T-cell (primary cell): Measurements from ENCODE around the gene CYP2J2. TPM values are rescaled to one million over a fixed set of nuclear protein-coding genes. Genes with fewer than 3 reads are reported as not detected.
"Not testable (repeated sequence)": the region's sequence is repeated elsewhere in the genome, so short reads cannot be mapped to it uniquely, and the experiment has no call there.

Source experiments
- ATAC-seq, 4 experiments: fragments of 200-7000 bp in 3 of 4; fragments of 150-1000 bp in 1 of 4; cut with Tn5 transposase; replicated peaks in 1 of 4; 1 replicate in 3 of 4; 2 replicates in 1 of 4; pipeline ENCODE4 v1.10.0; 2021; ENCODE audit warnings: moderate library complexity in 3 of 4, mild to moderate bottlenecking in 2 of 4, moderate number of reproducible peaks in 1 of 4
- CTCF ChIA-PET, 2 donors: fragments of 300-600 bp; sonication (Branson Sonifier 250); formaldehyde crosslinking; loops; one replicate each; lab custom pipeline; 2022; ENCODE audit warnings: antibody characterized with exemption in 2 of 2; lab: Charles Lee
- POLR2A ChIA-PET, 2 donors: fragments of 300-600 bp; sonication (Branson Sonifier 250); formaldehyde crosslinking; loops; one replicate each; lab custom pipeline; 2022; ENCODE audit warnings: antibody characterized with exemption in 2 of 2; lab: Charles Lee
- DNase-seq, 35 experiments: peaks; one replicate each; pipeline versions ENCODE4 v3.0.0 to v3.0.0-alpha.2; 2013 to 2023
- H3K27ac ChIP-seq: one replicate; pipeline ENCODE4 v1.5.1; 2013; ENCODE audit warnings: low read length
- H3K27me3 ChIP-seq, 2 experiments: replicated peaks in 1 of 2; 1 replicate in 1 of 2; 2 replicates in 1 of 2; pipeline versions ENCODE4 v1.6.1 to v1.7.0; 2013; ENCODE audit warnings: low read length in 1 of 2, mixed read lengths in 1 of 2; ENCODE audit not compliant: control insufficient read depth in 2 of 2, insufficient read depth in 2 of 2; ENCODE audit errors: extremely low read depth in 1 of 2
- H3K36me3 ChIP-seq, 2 donors: 1 replicate in 1 of 2; 2 replicates in 1 of 2; pipeline versions ENCODE4 v1.6.1 to v1.7.0; 2013; ENCODE audit warnings: low read length in 1 of 2; ENCODE audit not compliant: control insufficient read depth in 2 of 2, insufficient read depth in 1 of 2; ENCODE audit errors: extremely low read depth in 1 of 2
- H3K4me1 ChIP-seq, 2 experiments: 1 replicate in 1 of 2; 2 replicates in 1 of 2; pipeline versions ENCODE4 v1.6.1 to v1.7.0; 2013; ENCODE audit warnings: low read length in 2 of 2, mixed read lengths in 1 of 2; ENCODE audit not compliant: insufficient read depth in 2 of 2, control insufficient read depth in 1 of 2; ENCODE audit errors: extremely low read depth in 1 of 2
- H3K4me3 ChIP-seq, 2 donors: 1 replicate in 1 of 2; 2 replicates in 1 of 2; pipeline versions ENCODE4 v1.5.1 to v1.7.0; 2013; ENCODE audit warnings: mild to moderate bottlenecking in 2 of 2, low read length in 1 of 2, moderate library complexity in 1 of 2; ENCODE audit not compliant: control insufficient read depth in 1 of 2; ENCODE audit errors: extremely low read depth in 1 of 2
- H3K9me3 ChIP-seq: 2 replicates; pipeline ENCODE4 v1.7.0; 2013
- H3K27ac Mint-ChIP-seq, 2 donors: one replicate each; pipeline ENCODE4 v1.8.0; 2020 to 2021; ENCODE audit warnings: mild to moderate bottlenecking in 2 of 2, mixed read lengths in 2 of 2
- H3K27me3 Mint-ChIP-seq, 2 donors: one replicate each; pipeline ENCODE4 v1.8.0; 2021 to 2022; ENCODE audit warnings: mixed read lengths in 2 of 2
- H3K36me3 Mint-ChIP-seq: one replicate; pipeline ENCODE4 v1.8.0; 2021; ENCODE audit warnings: mixed read lengths
- H3K4me1 Mint-ChIP-seq, 3 donors: one replicate each; pipeline ENCODE4 v1.8.0; 2020 to 2022; ENCODE audit warnings: mixed read lengths in 3 of 3, mild to moderate bottlenecking in 1 of 3
- H3K4me3 Mint-ChIP-seq, 3 donors: one replicate each; pipeline ENCODE4 v1.8.0; 2020 to 2022; ENCODE audit warnings: mild to moderate bottlenecking in 3 of 3, mixed read lengths in 3 of 3, moderate library complexity in 3 of 3
- H3K9me3 Mint-ChIP-seq, 3 donors: one replicate each; pipeline ENCODE4 v1.8.0; 2020 to 2022; ENCODE audit warnings: mixed read lengths in 3 of 3
- WGBS: methylation state at CpG from one replicate; pipeline ENCODE4 v1.1.5; 2013; ENCODE audit warnings: missing lambda C conversion rate; ENCODE audit not compliant: insufficient coverage; 5-methylcytosine and 5-hydroxymethylcytosine counted together
- total RNA-seq, 35 experiments: library from RNA in 6 of 35; stranded (reverse) in 6 of 35; fragments of 120-200 nt in 1 of 35; gene quantifications; one replicate each; pipeline versions ENCODE4 v1.2.1 to v1.2.4 and lab custom pipeline; 2013 to 2026

The CYP2J2 gene
- total RNA-seq, 5 donors from 2014 or later (not counting 1 experiment from before 2014, with no cell fraction given) = 0.66 to 1.8 (median 0.69) TPM

- H3K27ac Mint-ChIP-seq, H3K9me3 ChIP-seq, CTCF ChIA-PET, H3K4me3 ChIP-seq, H3K4me1 ChIP-seq, ATAC-seq, H3K36me3 Mint-ChIP-seq, H3K9me3 Mint-ChIP-seq, POLR2A ChIA-PET, DNase-seq, H3K4me3 Mint-ChIP-seq, H3K36me3 ChIP-seq, H3K4me1 Mint-ChIP-seq, H3K27ac ChIP-seq: not testable (repeated sequence)
- peaks cover 0 to 13% of the 10 kb centered on the region in 2 experiments for H3K27me3 ChIP-seq
- 70% methylated on average over 8 of the region's 17 CpGs for WGBS
- peaks cover 14% of the 10 kb centered on the region in 2 donors for H3K27me3 Mint-ChIP-seq
Measured at GRCh38 chr1:59968746-59969145, 42.2 kb upstream of the CYP2J2 start.

- no CpG with 5 or more reads among the region's 3 CpGs for WGBS
- H3K4me3 ChIP-seq = no peak overlapping the region
- ATAC-seq = no peak
Measured at GRCh38 chr1:59967780-59968179, 41.2 kb upstream of the CYP2J2 start.

GRCh38 chr1:59967141-59967697 lies 40.6 kb upstream of the CYP2J2 start:
- Histone ChIP-seq H3K4me3 (no peak overlapping the region), H3K27me3 (peaks cover 0 to 8% of the 10 kb centered on the region in 2 experiments), H3K27ac (no peak overlapping the region), H3K4me1 (peaks cover 0 to 5% of the 10 kb centered on the region in 2 experiments), H3K9me3 (no peaks in the 10 kb centered on the region), H3K36me3 (no peaks in the 10 kb centered on the region)
- ChIA-PET CTCF (interaction anchor here (0.8 to 1.0 kb wide), 2 partner anchors 8 to 9 kb away, joined by 3 read pairs; no protein-coding TSS in a partner anchor), POLR2A (interaction anchor here in 1 of 2 donors (0.8 kb wide), 1 partner anchor 1149 kb away, joined by 4 read pairs; no protein-coding TSS in a partner anchor)
- peaks cover 5 to 7% (median 6%) of the 10 kb centered on the region in 3 donors for H3K4me1 Mint-ChIP-seq
- peaks cover 3 to 7% of the 10 kb centered on the region in 2 donors for H3K27me3 Mint-ChIP-seq
- WGBS = 13% methylated on average over 3 of the region's 6 CpGs
- H3K4me3 Mint-ChIP-seq = no peak overlapping the region
- H3K9me3 Mint-ChIP-seq = no peaks in the 10 kb centered on the region
- DNase-seq = no peak
- H3K36me3 Mint-ChIP-seq = no peaks in the 10 kb centered on the region
- no peak overlapping the region for H3K27ac Mint-ChIP-seq
- no peak for ATAC-seq

More at GRCh38 chr1:59967780-59968179, 41.2 kb upstream of the CYP2J2 start:
- H3K36me3 Mint-ChIP-seq = no peaks in the 10 kb centered on the region
- ChIA-PET CTCF (interaction anchor here in 1 of 2 donors (0.8 kb wide), 1 partner anchor 8 kb away, joined by 3 read pairs; no protein-coding TSS in a partner anchor), POLR2A (interaction anchor here in 1 of 2 donors (0.8 kb wide), 1 partner anchor 1149 kb away, joined by 4 read pairs; no protein-coding TSS in a partner anchor)
- Histone ChIP-seq H3K27ac (no peak overlapping the region), H3K9me3 (no peaks in the 10 kb centered on the region), H3K4me1 (peaks cover 0 to 5% of the 10 kb centered on the region in 2 experiments), H3K27me3 (peaks cover 0 to 13% of the 10 kb centered on the region in 2 experiments), H3K36me3 (no peaks in the 10 kb centered on the region)
- DNase-seq = no peak
- no peaks in the 10 kb centered on the region for H3K9me3 Mint-ChIP-seq
- no peak overlapping the region for H3K4me3 Mint-ChIP-seq
- H3K27ac Mint-ChIP-seq = no peak overlapping the region
- H3K4me1 Mint-ChIP-seq = peaks cover 5 to 7% (median 6%) of the 10 kb centered on the region in 3 donors
- H3K27me3 Mint-ChIP-seq = peaks cover 7 to 8% of the 10 kb centered on the region in 2 donors

GRCh38 chr1:59952065-59952464 lies 25.5 kb upstream of the CYP2J2 start:
- DNase-seq (no peak), ATAC-seq (no peak)
- H3K4me3 Mint-ChIP-seq = no peak overlapping the region
- no peaks in the 10 kb centered on the region for H3K36me3 Mint-ChIP-seq
- POLR2A ChIA-PET = no interaction called here
- peaks cover 3 to 4% of the 10 kb centered on the region in 2 donors for H3K27me3 Mint-ChIP-seq
- WGBS = 83% methylated on average over 1 of the region's 2 CpGs
- Histone ChIP-seq H3K36me3 (no peaks in the 10 kb centered on the region), H3K4me1 (no peaks in the 10 kb centered on the region), H3K27me3 (no peaks in the 10 kb centered on the region), H3K4me3 (no peak overlapping the region), H3K9me3 (no peaks in the 10 kb centered on the region), H3K27ac (no peak overlapping the region)
- CTCF ChIA-PET = interaction anchor here in 1 of 2 donors (0.6 to 1.1 kb wide), 3 partner anchors 73 to 838 kb away, joined by 3 to 6 read pairs (median 4); no protein-coding TSS in a partner anchor
- no peak overlapping the region for H3K27ac Mint-ChIP-seq
- H3K4me1 Mint-ChIP-seq = no peaks in the 10 kb centered on the region
- no peaks in the 10 kb centered on the region for H3K9me3 Mint-ChIP-seq

- DNase-seq (no peak), ATAC-seq (no peak)
- Histone ChIP-seq H3K9me3 (no peaks in the 10 kb centered on the region), H3K4me3 (no peak overlapping the region), H3K27ac (no peak overlapping the region), H3K4me1 (no peaks in the 10 kb centered on the region), H3K27me3 (no peaks in the 10 kb centered on the region), H3K36me3 (no peaks in the 10 kb centered on the region)
- Mint-ChIP-seq H3K9me3 (no peaks in the 10 kb centered on the region), H3K4me1 (no peaks in the 10 kb centered on the region), H3K27ac (no peak overlapping the region), H3K4me3 (no peak overlapping the region), H3K36me3 (no peaks in the 10 kb centered on the region), H3K27me3 (peaks cover 3 to 4% of the 10 kb centered on the region in 2 donors)
- CTCF ChIA-PET = interaction anchor here (0.6 to 1.3 kb wide), 5 partner anchors 9 to 91 kb away, joined by 3 to 4 read pairs (median 3); no protein-coding TSS in a partner anchor
- POLR2A ChIA-PET = interaction anchor here in 1 of 2 donors (0.6 kb wide), 1 partner anchor 503 kb away, joined by 4 read pairs; no protein-coding TSS in a partner anchor
Measured at GRCh38 chr1:59949648-59950047, 23.1 kb upstream of the CYP2J2 start.

GRCh38 chr1:59948990-59949389 lies 22.4 kb upstream of the CYP2J2 start:
- no peak for ATAC-seq
- no CpG with 5 or more reads among the region's 1 CpG for WGBS
- no peaks in the 10 kb centered on the region for H3K4me1 Mint-ChIP-seq

More at GRCh38 chr1:59948990-59949389, 22.4 kb upstream of the CYP2J2 start:
- CTCF ChIA-PET = interaction anchor here (1.0 to 1.3 kb wide), 2 partner anchors 69 to 91 kb away, joined by 3 to 4 read pairs; no protein-coding TSS in a partner anchor
- H3K9me3 ChIP-seq = no peaks in the 10 kb centered on the region
- no peak overlapping the region for H3K4me3 Mint-ChIP-seq
- no peak overlapping the region for H3K27ac ChIP-seq
- no peaks in the 10 kb centered on the region for H3K4me1 ChIP-seq
- POLR2A ChIA-PET = no interaction called here
- no peaks in the 10 kb centered on the region for H3K9me3 Mint-ChIP-seq
- no peaks in the 10 kb centered on the region for H3K36me3 ChIP-seq
- H3K4me3 ChIP-seq = no peak overlapping the region
- no peak for DNase-seq
- no peaks in the 10 kb centered on the region for H3K27me3 ChIP-seq
- no peak overlapping the region for H3K27ac Mint-ChIP-seq
- H3K36me3 Mint-ChIP-seq = no peaks in the 10 kb centered on the region
- peaks cover 3 to 4% of the 10 kb centered on the region in 2 donors for H3K27me3 Mint-ChIP-seq
